ENCODE measurements around the gene PPDPF. TPM values are rescaled to one million over a fixed set of nuclear protein-coding genes. Genes with fewer than 3 reads are reported as not detected.

PPDPF gene
- total RNA-seq, 1 donor, result 85.4 TPM

DNA sequence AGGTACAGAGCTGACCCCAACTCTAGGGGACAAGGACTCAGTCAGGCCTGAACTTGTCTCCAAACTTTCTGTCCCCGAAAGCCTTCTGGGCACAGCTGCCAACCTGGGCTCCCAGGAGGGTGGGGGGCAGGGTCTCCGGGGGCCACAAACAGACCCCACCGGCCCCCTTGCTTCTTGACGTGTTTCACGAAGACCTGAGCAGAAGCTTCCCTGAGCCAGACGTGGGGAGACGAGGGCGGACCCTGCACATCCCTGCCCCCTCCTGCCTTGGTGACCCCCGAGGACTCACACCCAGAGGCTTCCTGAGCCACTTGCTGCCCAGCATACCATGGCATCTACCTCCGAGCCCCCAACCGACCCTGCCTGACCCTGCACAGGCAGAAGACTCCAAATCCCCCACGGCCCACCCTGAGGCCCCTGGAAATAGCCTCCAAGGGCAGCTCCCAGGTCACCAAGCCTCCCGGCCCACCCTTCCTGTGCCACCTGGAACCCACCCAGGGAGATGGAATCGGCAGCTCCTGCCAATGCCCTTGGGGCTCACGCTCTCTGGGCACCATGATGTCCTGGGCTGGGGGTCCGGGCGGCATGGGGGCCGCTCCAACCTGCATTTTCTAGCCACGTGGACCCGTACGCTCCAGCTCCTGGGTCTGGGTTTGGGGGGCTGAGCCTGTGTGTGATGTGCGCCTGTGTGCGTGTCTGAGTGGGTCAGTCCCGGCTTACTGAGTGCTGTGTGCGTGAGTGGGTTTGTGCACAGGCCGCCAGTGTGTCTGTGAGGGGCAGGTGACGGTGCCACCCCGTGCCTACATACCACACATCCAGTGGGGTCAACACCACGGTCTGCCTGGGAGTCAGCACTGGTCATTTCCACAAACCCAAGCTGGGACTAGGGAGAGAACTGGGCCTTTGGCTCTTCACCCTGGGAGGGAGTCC lies 19.1 kb downstream of the PPDPF start:
- DNase-seq (ENCODE audit: insufficient read length, low spot score, missing footprints), result no peak
- no peaks in the 10 kb centered on the region for H3K79me2 ChIP-seq (ENCODE audit: insufficient read depth, low read length)
- no peaks in the 10 kb centered on the region for H4K20me1 ChIP-seq (ENCODE audit: insufficient read depth, low read length)
- peaks cover 5% of the 10 kb centered on the region for H3K27me3 ChIP-seq (ENCODE audit: insufficient read depth, low read length)
- peaks cover 8% of the 10 kb centered on the region for H3K4me1 ChIP-seq (ENCODE audit: insufficient read depth, low read length)
- TF ChIP-seq, protein P1, sequence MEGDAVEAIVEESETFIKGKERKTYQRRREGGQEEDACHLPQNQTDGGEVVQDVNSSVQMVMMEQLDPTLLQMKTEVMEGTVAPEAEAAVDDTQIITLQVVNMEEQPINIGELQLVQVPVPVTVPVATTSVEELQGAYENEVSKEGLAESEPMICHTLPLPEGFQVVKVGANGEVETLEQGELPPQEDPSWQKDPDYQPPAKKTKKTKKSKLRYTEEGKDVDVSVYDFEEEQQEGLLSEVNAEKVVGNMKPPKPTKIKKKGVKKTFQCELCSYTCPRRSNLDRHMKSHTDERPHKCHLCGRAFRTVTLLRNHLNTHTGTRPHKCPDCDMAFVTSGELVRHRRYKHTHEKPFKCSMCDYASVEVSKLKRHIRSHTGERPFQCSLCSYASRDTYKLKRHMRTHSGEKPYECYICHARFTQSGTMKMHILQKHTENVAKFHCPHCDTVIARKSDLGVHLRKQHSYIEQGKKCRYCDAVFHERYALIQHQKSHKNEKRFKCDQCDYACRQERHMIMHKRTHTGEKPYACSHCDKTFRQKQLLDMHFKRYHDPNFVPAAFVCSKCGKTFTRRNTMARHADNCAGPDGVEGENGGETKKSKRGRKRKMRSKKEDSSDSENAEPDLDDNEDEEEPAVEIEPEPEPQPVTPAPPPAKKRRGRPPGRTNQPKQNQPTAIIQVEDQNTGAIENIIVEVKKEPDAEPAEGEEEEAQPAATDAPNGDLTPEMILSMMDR (IDR thresholded peaks at IDR 0.05; ENCODE audit: extremely low read depth, low read depth, low read length), result no peak
- H3K4me3 ChIP-seq (ENCODE audit: insufficient read depth, low read length), result no peak overlapping the region
- no peak overlapping the region for H2AFZ ChIP-seq (ENCODE audit: low read length)
- no peak overlapping the region for H3K4me2 ChIP-seq (ENCODE audit: insufficient read depth, low read length)
- no peaks in the 10 kb centered on the region for H3K9me3 ChIP-seq (ENCODE audit: low read depth, low read length)
- H3K36me3 ChIP-seq (ENCODE audit: insufficient read depth, low read length), result no peaks in the 10 kb centered on the region
- no peak overlapping the region for H3K27ac ChIP-seq (ENCODE audit: low read depth, low read length)

DNA sequence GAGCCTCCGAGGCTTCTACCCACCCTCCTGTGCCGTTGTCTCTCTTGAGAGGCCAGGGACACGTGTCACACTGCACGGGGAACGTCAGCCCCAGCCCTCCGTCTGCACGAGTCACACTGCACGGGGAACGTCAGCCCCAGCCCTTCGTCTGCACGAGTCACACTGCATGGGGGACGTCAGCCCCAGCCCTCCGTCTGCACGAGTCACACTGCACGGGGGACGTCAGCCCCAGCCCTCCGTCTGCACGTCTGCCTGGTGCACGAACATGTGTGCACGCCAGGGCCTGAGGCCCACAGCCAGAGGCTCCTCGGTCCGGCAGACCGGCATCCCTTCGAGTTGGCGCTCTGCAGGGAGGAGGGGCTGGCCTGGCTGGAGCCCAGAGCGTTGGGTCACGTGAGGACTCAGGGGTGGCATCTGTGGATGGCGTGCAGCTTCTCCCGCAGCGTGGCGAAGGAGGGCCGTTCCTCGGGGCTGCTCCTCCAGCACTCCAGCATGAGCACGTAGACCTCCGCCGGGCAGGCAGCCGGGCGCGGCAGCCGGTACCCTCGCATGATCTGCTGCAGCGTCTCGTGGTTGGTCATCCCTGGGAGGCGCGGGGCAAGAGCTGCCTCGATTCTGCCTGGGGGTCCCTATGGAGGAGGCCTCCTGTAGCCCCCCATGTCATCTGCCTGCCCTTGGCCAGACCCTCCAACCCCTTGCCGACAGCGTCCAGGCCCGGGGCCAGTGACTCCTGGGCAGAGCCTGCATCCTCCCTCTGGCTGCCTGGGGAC lies 20.0 kb downstream of the PPDPF start:
- Histone ChIP-seq H3K4me2 (ENCODE audit: insufficient read depth, low read length) (no peak overlapping the region), H3K36me3 (ENCODE audit: insufficient read depth, low read length) (no peaks in the 10 kb centered on the region), H3K4me1 (ENCODE audit: insufficient read depth, low read length) (peaks cover 8% of the 10 kb centered on the region), H3K79me2 (ENCODE audit: insufficient read depth, low read length) (no peaks in the 10 kb centered on the region), H3K27me3 (ENCODE audit: insufficient read depth, low read length) (peaks cover under 1% of the 10 kb centered on the region), H3K27ac (ENCODE audit: low read depth, low read length) (no peak overlapping the region), H2AFZ (ENCODE audit: low read length) (no peak overlapping the region), H4K20me1 (ENCODE audit: insufficient read depth, low read length) (no peaks in the 10 kb centered on the region), H3K4me3 (ENCODE audit: insufficient read depth, low read length) (no peak overlapping the region), H3K9me3 (ENCODE audit: low read depth, low read length) (no peaks in the 10 kb centered on the region)
- TF ChIP-seq, protein P1 (IDR thresholded peaks at IDR 0.05; ENCODE audit: extremely low read depth, low read depth, low read length), result no peak
- no peak for DNase-seq (ENCODE audit: insufficient read length, low spot score, missing footprints)

DNA sequence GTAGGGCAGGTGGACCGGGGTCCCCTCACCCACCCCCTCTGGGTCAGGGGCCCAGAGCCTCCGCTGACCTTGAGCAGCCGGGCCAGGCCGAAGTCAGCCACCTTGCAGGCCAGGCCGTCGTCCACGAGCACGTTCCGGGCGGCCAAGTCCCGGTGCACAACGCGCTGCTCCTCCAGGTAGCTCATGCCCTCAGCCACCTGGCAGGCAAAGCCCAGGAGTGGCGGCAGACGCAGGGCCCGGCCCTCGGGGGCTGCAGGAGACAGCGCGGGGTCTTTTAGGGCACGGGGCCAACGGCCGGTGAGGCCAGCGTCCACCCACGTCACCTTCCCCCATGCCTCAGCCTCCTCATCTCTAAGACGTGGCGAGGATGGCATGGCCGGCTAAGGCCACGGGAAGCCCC lies 20.8 kb downstream of the PPDPF start:
- no peaks in the 10 kb centered on the region for H4K20me1 ChIP-seq (ENCODE audit: insufficient read depth, low read length)
- H3K27ac ChIP-seq (ENCODE audit: low read depth, low read length), result no peak overlapping the region
- TF ChIP-seq, protein P1 (IDR thresholded peaks at IDR 0.05; ENCODE audit: extremely low read depth, low read depth, low read length), result no peak
- H2AFZ ChIP-seq (ENCODE audit: low read length), result no peak overlapping the region
- no peaks in the 10 kb centered on the region for H3K9me3 ChIP-seq (ENCODE audit: low read depth, low read length)
- no peaks in the 10 kb centered on the region for H3K79me2 ChIP-seq (ENCODE audit: insufficient read depth, low read length)
- DNase-seq (ENCODE audit: insufficient read length, low spot score, missing footprints), result no peak
- peaks cover 4% of the 10 kb centered on the region for H3K4me1 ChIP-seq (ENCODE audit: insufficient read depth, low read length)
- H3K36me3 ChIP-seq (ENCODE audit: insufficient read depth, low read length), result no peaks in the 10 kb centered on the region
- H3K27me3 ChIP-seq (ENCODE audit: insufficient read depth, low read length), result peaks cover 5% of the 10 kb centered on the region
- H3K4me2 ChIP-seq (ENCODE audit: insufficient read depth, low read length), result no peak overlapping the region
- H3K4me3 ChIP-seq (ENCODE audit: insufficient read depth, low read length), result no peak overlapping the region

Measured in osteoblast (primary cell).